IMR-90 (cell line): Measurements from ENCODE around the gene NFRKB.

ENCODE experiments used
- CTCF ChIP-seq: conservative IDR thresholded peaks from 2 replicates; pipeline ENCODE4 v1.5.1; 2012; ENCODE audit warnings: mild to moderate bottlenecking, low read depth, low read length, improper control_type of control experiment
- POLR2A ChIP-seq: IDR thresholded peaks from 2 replicates; pipeline ENCODE4 v1.6.1; 2012; ENCODE audit warnings: mild to moderate bottlenecking, low read depth, low read length

DNA sequence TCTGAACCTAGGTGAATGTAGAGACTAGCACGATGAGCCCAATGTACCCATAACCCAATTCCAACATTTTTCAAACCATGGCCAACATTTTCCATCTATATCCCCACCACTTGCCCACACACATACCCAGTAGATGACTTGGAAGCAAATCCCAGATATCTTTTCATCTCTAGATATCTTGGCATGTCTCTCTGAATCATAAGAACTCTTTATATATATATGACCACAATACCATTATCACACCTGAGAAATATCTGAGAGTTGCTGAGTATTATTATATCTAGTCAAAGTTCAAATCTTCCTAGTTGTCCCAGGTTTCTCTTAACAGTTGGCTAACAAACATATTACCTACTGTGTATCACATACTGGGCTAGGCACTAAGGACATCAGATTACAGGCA lies 37.9 kb upstream of the NFRKB start:
- no peak for TF ChIP-seq CTCF
- no peak for TF ChIP-seq POLR2A
